Measurements from ENCODE around the gene KIF26B.

The KIF26B gene

DNA sequence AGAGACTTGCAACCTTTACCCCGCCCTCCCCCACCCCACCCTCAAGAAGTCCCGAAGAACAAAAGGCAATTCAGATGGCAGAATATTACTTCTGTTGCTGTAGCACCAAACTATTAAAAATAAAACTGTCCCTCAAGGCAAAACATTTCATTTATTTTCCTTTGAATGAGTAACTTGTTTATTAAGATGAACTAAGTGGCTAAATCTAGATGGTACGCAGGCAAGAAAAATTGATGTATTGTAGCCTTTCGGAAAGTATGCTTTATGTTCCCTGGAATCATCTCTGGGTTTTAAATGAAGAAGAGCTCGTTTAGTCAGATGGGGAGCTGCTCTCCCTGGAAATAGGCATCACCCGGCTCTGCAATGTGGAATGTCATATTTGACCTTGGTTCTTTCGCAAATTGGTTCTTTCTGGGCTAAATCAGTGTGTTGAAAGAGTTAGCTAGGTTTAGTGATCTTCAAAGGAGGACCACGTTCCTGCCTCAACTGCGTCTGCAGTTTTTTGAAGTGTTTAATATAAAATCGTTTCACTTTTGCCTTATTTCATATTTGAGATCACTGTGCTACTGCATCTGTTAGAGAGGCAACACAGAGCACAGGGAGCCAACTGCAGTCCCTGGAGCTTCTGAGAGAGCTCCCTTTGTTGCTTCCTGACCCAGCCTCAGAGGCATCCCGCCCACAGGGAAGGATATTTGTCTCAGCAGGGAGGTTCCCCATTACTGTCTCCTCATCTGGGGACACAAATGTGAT lies 61.8 kb downstream of the KIF26B start:
- H3K4me3 ChIP-seq (ENCODE audit: control insufficient read depth, low read depth, low read length): no peak overlapping the region
- TF ChIP-seq CTCF (IDR thresholded peaks at IDR 0.05; ENCODE audit: control insufficient read depth, insufficient read depth, low read depth, low read length, missing control alignments): no peak
- DNase-seq (ENCODE audit: low read depth): no peak

DNA sequence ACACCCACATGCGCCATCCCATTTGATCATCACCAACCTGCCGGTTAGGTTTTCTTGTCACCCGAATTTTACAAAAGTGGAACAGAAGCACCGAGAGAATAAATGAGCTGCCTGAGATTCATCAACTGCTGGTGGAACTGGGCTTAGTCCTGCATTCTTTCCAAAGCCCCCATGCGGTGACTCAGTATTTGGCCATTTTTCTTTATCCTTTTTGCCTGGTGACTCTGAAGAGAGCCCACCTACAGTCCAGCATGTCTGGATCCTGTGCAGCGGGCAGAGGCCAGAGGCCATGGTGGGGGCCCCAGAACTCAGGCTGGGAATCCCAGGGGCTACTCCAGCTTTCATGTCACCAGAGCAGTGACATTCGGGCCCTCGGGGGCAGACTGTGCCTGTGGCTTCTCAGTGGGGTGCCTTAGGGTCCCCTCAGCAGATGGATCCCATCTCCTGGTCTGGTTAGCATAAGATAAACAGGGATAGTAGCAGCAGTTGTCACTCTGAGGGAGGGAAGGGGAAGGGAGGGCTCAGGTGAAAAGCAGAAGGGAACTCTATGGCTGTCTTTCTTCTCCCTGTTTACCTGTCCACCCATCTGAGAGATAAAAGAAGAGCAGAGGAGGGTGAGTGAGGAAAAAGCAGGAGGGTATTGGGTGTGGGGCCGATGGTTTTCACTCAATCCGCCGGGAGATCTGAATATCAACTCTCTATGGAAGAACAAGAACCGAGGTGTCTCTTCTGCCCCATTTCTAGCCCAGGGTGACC lies 63.2 kb downstream of the KIF26B start:
- H3K4me3 ChIP-seq (ENCODE audit: control insufficient read depth, low read depth, low read length): no peak overlapping the region
- DNase-seq (ENCODE audit: low read depth): no peak
- no peak for TF ChIP-seq CTCF (IDR thresholded peaks at IDR 0.05; ENCODE audit: control insufficient read depth, insufficient read depth, low read depth, low read length, missing control alignments)

- no peak overlapping the region for H3K4me3 ChIP-seq (ENCODE audit: control insufficient read depth, low read depth, low read length)
- TF ChIP-seq CTCF (IDR thresholded peaks at IDR 0.05; ENCODE audit: control insufficient read depth, insufficient read depth, low read depth, low read length, missing control alignments): no peak
- no peak for DNase-seq (ENCODE audit: low read depth)
These were observed 65.7 kb downstream of the KIF26B start for GRCh38 chr1:245220381-245220985.

GRCh38 chr1:245221805-245222204 lies 67.0 kb downstream of the KIF26B start:
- no peak for DNase-seq (ENCODE audit: low read depth)
- no peak overlapping the region for H3K4me3 ChIP-seq (ENCODE audit: control insufficient read depth, low read depth, low read length)
- no peak for TF ChIP-seq CTCF (IDR thresholded peaks at IDR 0.05; ENCODE audit: control insufficient read depth, insufficient read depth, low read depth, low read length, missing control alignments)

DNA sequence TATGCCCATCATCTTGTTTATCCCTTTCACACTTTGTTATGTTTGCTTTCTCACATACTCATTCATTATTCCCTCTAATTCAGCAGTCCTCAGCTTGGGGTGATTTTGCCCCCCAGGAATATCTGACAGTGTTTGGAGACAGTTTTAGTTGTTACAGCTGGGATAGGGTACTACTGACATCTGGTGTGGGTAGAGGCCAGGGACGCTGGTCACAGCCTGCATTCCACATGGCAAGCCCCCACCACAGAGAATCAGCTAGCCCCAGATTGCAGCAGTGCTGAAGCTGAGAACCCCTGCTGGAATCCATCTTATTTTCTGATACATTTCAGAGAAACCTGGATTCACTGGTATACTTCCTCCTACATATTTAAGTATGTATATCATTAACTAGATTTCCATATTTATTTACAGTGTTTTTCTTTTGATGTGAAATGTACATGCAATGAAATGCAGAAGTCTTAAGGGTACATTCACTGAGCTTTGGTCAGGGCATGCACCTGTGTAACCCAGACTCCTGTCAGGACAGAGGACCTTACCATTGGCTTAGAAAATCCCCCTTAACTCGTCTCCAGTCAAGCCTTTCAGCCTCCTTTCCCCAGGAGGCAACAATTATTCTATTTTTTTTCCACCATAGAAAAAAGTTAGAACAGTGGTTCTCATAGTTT lies 68.3 kb downstream of the KIF26B start:
- DNase-seq (ENCODE audit: low read depth): no peak
- no peak overlapping the region for H3K4me3 ChIP-seq (ENCODE audit: control insufficient read depth, low read depth, low read length)
- TF ChIP-seq CTCF (IDR thresholded peaks at IDR 0.05; ENCODE audit: control insufficient read depth, insufficient read depth, low read depth, low read length, missing control alignments): no peak

Measured in AG09309 (cell line).